ENCODE results near the gene LDLR. TPM values are rescaled to one million over a fixed set of nuclear protein-coding genes. Genes with fewer than 3 reads are reported as not detected.

LDLR gene
- total and polyA plus RNA-seq, 2 of the 4 experiments (the other 2 are of a cell fraction): 45.2 to 53.8 TPM

- Histone ChIP-seq H3K4me3 (ENCODE audit: insufficient read depth, low read depth, low read length) (no peak overlapping the region), H3K27me3 (ENCODE audit: control insufficient read depth, insufficient read depth, low read length) (no peaks in the 10 kb centered on the region), H3K4me2 (ENCODE audit: low read depth, low read length) (no peak overlapping the region), H4K5ac (ENCODE audit: low read depth, low read length) (no peak overlapping the region), H4K20me1 (ENCODE audit: insufficient read depth, low read length) (peaks cover 4% of the 10 kb centered on the region; the same call in 1 of the 2 replicates), H3K14ac (replicated peaks; ENCODE audit: low read depth, low read length) (no peak overlapping the region), H3K36me3 (ENCODE audit: control insufficient read depth, insufficient read depth, low read length) (peaks cover 72% of the 10 kb centered on the region), H3K27ac (ENCODE audit: insufficient read depth, low read length) (no peak overlapping the region), H2AK5ac (ENCODE audit: low read depth, low read length) (no peak overlapping the region), H2AK9ac (replicated peaks; ENCODE audit: low read depth, low read length, poor library complexity) (no peak overlapping the region), H3K23ac (ENCODE audit: low read depth, low read length) (no peak overlapping the region), H3K4ac (ENCODE audit: low read depth, low read length) (no peak overlapping the region), H3K4me1 (ENCODE audit: control insufficient read depth, insufficient read depth, low read length) (no peaks in the 10 kb centered on the region), H2BK20ac (ENCODE audit: low read depth, low read length) (no peak overlapping the region), H3K9me3 (ENCODE audit: control insufficient read depth, insufficient read depth, low read length) (no peaks in the 10 kb centered on the region), H2BK120ac (ENCODE audit: low read depth, low read length) (no peak overlapping the region), H3K9ac (ENCODE audit: low read depth, low read length) (no peak overlapping the region), H2AFZ (replicated peaks; ENCODE audit: low read length, poor library complexity) (no peak overlapping the region), H3K18ac (ENCODE audit: low read depth, low read length) (no peak overlapping the region), H2BK5ac (ENCODE audit: low read depth, low read length, poor library complexity, severe bottlenecking) (no peak overlapping the region), H4K8ac (ENCODE audit: low read depth in 2 of 2, low read length in 2 of 2) (no peak overlapping the region), H3K56ac (ENCODE audit: extremely low read depth, insufficient read depth, low read length) (no peak overlapping the region), H3K9me1 (ENCODE audit: insufficient read depth, low read length) (no peaks in the 10 kb centered on the region; the same call in 1 of the 2 replicates), H3K79me1 (ENCODE audit: low read depth in 1 of 2, low read length in 2 of 2) (peaks cover 0 to 30% of the 10 kb centered on the region in 2 experiments; a peak in 2 of 4 replicates), H4K91ac (ENCODE audit: insufficient read depth, low read depth, low read length) (no peak overlapping the region), H2BK15ac (ENCODE audit: low read depth, low read length) (no peak overlapping the region)
- in situ Hi-C loops (cut with MboI; ENCODE audit: low sequenced_read_pairs) (no loop called here), dilution Hi-C loops (cut with HindIII; ENCODE audit: low sequenced_read_pairs, unreplicated experiment) (no loop called here), intact Hi-C loops (cut with micrococcal nuclease) (no loop called here)
- TF ChIP-seq NFE2L2 (IDR thresholded peaks at IDR 0.05; ENCODE audit: low read depth, low read length) (no peak), CTCF (conservative IDR thresholded peaks at IDR 0.05; ENCODE audit: low read depth, low read length) (no peak), POLR2A (IDR thresholded peaks at IDR 0.05; ENCODE audit: low read depth, low read length) (no peak), RCOR1 (IDR thresholded peaks at IDR 0.05; ENCODE audit: insufficient replicate concordance, low read length) (no peak)
- no peak for DNase-seq
- BruUV-seq (replicated peaks): no TSS peak
- ATAC-seq (ENCODE audit: low read depth): no peak
- CTCF ChIA-PET: no interaction called here
- POLR2A ChIA-PET (ENCODE audit: unreplicated experiment): interaction anchor here (0.6 kb wide), 1 partner anchor 11 kb away, joined by 3 read pairs; no protein-coding TSS in a partner anchor
- WGBS, 2 experiments (ENCODE audit: extremely low coverage in 2 of 2, insufficient read length in 1 of 2): 100% methylated on average over 1 of the region's 8 CpGs; no CpG with 5 or more reads in 1 of the 2 experiments
Measured at GRCh38 chr19:11111771-11112144, 22.5 kb downstream of the LDLR start.
